Myocyte (in vitro differentiated cells): ENCODE measurements around the gene ZNF628. TPM values are rescaled to one million over a fixed set of nuclear protein-coding genes. Genes with fewer than 3 reads are reported as not detected.
"Not testable (repeated sequence)": the region's sequence is repeated elsewhere in the genome, so short reads cannot be mapped to it uniquely, and the experiment has no call there.

ENCODE experiments used
- DNase-seq: peaks from one replicate; pipeline ENCODE4 v3.0.0-alpha.2; 2012; ENCODE audit warnings: low read depth
- total RNA-seq: library from RNA; depleted of rRNA; stranded (reverse); fragments of >200 nt; gene quantifications from 2 replicates; pipeline ENCODE4 v1.2.3, GENCODE V29; 2014

The ZNF628 gene
- total RNA-seq, 1 donor from 2014 or later: 12.3 TPM

GRCh38 chr19:55494172-55494761 is 17.9 kb downstream of the ZNF628 start:
- no peak for DNase-seq

GRCh38 chr19:55495646-55496349 is 19.4 kb downstream of the ZNF628 start:
- peak; percentile 74 for DNase-seq

- DNase-seq: not testable (repeated sequence)
These were observed 20.4 kb downstream of the ZNF628 start for GRCh38 chr19:55496820-55497219.

GRCh38 chr19:55497763-55498162 is 21.3 kb downstream of the ZNF628 start:
- DNase-seq: no peak

GRCh38 chr19:55498246-55498840 is 21.9 kb downstream of the ZNF628 start:
- DNase-seq: no peak

GRCh38 chr19:55500368-55500952 is 24.0 kb downstream of the ZNF628 start:
- no peak for DNase-seq

- DNase-seq: no peak
These were observed 26.0 kb downstream of the ZNF628 start for GRCh38 chr19:55502197-55502952.

GRCh38 chr19:55503157-55503501 is 26.7 kb downstream of the ZNF628 start:
- no peak for DNase-seq

GRCh38 chr19:55503502-55504251 is 27.3 kb downstream of the ZNF628 start:
- DNase-seq: peak; percentile 89

GRCh38 chr19:55504252-55504603 is 27.8 kb downstream of the ZNF628 start:
- DNase-seq: no peak

GRCh38 chr19:55504981-55505380 is 28.6 kb downstream of the ZNF628 start:
- no peak for DNase-seq

GRCh38 chr19:55508120-55508519 is 31.7 kb downstream of the ZNF628 start:
- DNase-seq: no peak

- DNase-seq: peak; percentile 91
These were observed 40.6 kb downstream of the ZNF628 start for GRCh38 chr19:55516878-55517620.

- DNase-seq: peak; percentile 61
These were observed 43.3 kb downstream of the ZNF628 start for GRCh38 chr19:55519451-55520311.

GRCh38 chr19:55520691-55521292 is 44.4 kb downstream of the ZNF628 start:
- DNase-seq: no peak

- DNase-seq: peak; percentile 42
These were observed 49.1 kb downstream of the ZNF628 start for GRCh38 chr19:55525289-55526101.

- DNase-seq: peak; percentile 94
These were observed 50.1 kb downstream of the ZNF628 start for GRCh38 chr19:55526216-55527196.
